Stimulated activated CD8-positive, alpha-beta memory T cell treated with anti-CD3 and anti-CD28 coated beads, Interleukin-15, amount 100 ng/mL, for 48 hours (primary cell): ENCODE measurements around the gene SLC35E4.
A peak's percentile ranks its signal among the peaks of the same experiment; 100 is the strongest.
"Not testable (repeated sequence)": the region's sequence is repeated elsewhere in the genome, so short reads cannot be mapped to it uniquely, and the experiment has no call there.

Experiments used
- DNase-seq, 2 donors: peaks; one replicate each; pipeline ENCODE4 v3.0.0-alpha.2; 2020; ENCODE audit warnings: low read depth in 2 of 2

Gene SLC35E4

DNA sequence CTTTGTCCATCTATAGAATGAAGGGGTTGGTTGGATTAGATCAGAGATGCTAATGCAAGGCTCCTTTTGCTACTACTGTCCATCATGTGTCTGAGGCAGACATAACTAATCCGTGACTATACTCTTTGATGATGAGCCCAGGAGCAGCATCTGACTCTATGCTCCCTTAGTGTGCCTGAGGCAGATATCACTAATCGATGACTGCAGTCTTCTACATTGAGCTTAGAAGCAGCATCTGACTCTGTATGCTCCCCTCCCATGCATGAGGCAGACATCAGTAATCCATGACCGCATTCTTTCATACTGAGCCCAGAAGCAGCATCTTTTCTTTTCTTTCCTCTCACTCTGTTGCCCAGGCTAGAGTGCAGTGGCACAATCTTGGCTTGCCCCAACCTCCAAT is 24.4 kb upstream of the SLC35E4 start:
- no peak for DNase-seq

DNA sequence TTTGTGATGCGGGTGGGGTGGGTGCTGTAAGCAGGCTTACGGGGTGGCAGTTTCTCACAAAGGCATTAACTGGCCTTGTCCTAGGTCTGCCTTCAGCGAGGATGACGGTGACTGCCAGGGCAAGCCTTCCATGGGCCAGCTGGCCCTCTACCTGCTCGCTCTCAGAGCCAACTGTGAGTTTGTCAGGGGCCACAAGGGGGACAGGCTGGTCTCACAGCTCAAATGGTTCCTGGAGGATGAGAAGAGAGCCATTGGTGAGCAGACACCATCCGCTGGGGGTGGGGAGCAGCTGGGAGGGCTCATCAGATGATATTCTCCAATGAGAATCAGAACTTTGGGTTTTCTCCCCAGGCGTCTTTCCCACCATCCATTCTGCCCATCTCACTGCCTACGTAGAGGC is 22.8 kb upstream of the SLC35E4 start:
- no peak for DNase-seq

DNA sequence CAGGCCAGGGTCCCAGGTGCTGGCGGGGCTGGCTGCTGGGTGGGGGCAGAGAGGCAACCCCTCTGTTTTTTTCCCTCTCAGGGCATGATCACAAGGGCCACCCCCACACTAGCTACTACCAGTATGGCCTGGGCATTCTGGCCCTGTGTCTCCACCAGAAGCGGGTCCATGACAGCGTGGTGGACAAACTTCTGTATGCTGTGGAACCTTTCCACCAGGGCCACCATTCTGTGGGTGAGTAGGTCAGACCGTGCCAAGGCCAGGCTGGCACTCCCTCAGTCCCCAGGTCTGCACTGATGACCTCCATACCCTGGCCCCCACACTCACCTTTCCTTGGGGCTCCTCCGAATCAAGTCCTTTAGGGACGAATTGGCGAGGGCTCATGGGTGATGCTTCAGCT is 21.3 kb upstream of the SLC35E4 start:
- DNase-seq, result no peak

DNA sequence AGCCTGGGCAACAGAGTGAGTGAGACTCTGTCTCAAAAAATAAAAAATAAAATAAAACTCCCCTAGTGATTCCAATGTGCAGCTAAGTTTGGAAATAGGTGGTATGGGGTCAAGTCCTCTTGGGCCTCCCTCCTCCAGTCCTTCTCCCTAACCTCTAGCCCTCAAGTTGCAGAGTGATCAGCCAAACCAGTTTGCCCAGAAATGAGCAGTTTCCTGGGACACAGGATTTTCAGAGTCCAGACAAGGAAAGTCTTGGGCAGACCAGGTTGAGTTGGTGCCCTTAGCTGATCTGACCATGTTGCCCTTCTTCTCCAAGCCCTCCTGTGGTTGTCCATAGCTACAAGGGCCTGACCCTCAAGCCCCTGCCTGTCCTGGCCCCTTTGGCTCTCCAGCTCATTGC is 20.7 kb upstream of the SLC35E4 start:
- DNase-seq, result no peak

DNA sequence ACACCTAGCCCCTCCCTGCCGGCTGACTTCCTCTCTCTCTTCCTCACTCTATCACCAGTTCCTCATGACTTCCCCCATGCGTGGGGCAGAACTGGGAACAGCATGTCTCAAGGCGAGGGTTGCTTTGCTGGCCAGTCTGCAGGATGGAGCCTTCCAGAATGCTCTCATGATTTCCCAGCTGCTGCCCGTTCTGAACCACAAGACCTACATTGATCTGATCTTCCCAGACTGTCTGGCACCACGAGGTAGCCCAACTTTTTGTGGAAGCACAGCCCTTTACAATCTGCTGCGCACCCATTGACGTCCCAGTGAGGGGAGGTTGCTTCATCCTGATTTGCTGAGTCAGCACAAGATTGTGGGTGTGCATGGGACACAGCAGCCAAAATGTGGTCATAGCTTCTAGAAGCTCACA is 20.0 kb upstream of the SLC35E4 start:
- DNase-seq, result no peak

DNA sequence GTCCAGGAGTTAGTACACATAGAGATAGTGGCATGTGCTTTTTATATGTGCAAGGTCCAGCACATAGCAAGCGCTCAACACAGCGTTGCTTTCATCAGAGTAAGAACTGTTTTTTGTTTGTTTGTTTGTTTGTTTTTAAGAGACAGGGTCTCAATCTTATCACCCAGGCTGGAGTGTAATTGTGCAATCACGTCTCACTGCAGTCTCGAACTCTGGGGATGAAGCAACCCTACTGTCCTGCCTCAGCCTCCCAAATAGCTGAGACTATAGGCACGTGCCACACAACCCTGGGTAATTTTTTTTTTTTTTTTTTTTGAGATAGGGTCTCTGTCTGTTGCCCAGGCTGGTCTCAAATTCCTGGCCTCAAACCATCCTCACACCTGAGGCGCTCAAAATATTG is 17.8 kb upstream of the SLC35E4 start:
- no peak for DNase-seq

DNA sequence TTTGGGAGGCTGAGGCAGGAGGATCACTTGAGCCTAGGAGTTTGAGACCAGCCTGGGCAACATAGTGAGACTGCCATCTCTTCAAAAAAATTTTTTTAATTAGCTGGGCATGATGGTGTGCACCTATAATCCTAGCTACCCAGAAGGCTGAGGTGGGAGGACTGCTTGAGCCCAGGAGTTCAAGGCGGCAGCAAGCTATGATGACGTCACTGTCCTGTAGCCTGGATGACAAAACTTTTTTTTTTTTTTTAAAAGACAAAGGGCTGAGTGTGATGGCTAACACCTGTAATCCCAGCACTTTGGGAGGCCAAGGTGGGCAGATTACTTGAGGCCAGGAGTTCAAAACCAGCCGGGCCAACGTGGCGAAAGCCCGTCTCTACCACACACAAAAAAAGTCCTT is 15.7 kb upstream of the SLC35E4 start:
- DNase-seq, result not testable (repeated sequence)

DNA sequence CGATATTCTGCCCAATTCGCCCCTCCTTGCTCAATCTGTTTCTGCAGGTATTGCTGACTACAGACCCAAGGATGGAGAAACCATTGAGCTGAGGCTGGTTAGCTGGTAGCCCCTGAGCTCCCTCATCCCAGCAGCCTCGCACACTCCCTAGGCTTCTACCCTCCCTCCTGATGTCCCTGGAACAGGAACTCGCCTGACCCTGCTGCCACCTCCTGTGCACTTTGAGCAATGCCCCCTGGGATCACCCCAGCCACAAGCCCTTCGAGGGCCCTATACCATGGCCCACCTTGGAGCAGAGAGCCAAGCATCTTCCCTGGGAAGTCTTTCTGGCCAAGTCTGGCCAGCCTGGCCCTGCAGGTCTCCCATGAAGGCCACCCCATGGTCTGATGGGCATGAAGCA is 9.2 kb upstream of the SLC35E4 start:
- DNase-seq, result no peak

DNA sequence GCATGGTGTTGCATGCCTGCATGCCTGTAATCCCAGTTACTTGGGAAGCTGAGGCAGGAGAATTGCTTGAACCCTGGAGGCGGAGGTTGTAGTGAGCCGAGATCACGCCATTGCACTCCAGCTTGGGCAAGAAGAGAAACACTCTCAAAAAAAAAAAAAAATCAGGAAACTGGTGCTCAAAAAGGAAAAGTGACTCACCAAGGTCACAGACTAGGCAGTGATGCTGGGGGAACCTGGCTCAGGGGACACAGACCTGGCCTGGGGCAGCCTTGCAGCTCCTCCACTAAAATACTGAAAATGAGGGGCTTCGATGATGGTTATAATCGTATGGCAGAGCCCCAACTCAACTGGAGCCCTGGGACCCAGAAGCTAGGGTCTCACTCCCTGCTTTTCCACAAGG is 8.1 kb upstream of the SLC35E4 start:
- no peak for DNase-seq

DNA sequence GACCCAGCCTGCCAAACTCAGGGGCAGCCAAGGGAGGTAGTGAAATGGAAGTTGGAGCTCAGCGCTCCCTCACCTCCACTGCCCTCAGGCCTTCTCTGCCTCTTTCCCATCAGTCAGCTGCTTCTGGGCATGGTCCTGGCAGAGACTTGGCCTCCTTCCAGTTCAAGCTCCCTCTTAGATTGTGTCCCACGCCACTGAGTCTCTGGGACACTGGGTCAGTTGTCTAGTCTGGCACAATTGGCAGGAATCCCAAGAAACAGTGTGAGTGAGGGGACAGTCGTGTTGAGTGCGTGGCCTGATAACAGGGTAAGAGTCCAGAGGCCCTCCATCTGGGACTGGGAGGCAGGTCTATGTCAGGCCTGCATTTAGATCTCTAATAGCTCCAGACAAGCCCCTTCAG is 7.1 kb upstream of the SLC35E4 start:
- DNase-seq, result no peak

DNA sequence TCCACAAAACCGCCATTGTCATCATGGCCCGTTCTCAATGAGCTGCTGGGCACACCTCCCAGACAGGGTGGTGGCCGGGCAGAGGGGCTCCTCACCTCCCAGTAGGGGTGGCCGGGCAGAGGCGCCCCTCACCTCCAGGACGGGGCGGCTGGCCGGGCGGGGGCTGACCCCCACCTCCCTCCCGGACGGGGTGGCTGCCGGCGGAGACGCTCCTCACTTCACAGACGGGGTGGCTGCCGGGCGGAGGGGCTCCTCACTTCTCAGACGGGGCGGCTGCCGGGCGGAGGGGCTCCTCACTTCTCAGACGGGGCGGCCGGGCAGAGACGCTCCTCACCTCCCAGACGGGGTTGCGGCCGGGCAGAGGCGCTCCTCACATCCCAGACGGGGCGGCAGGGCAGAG is 4.1 kb upstream of the SLC35E4 start:
- not testable (repeated sequence) for DNase-seq

DNA sequence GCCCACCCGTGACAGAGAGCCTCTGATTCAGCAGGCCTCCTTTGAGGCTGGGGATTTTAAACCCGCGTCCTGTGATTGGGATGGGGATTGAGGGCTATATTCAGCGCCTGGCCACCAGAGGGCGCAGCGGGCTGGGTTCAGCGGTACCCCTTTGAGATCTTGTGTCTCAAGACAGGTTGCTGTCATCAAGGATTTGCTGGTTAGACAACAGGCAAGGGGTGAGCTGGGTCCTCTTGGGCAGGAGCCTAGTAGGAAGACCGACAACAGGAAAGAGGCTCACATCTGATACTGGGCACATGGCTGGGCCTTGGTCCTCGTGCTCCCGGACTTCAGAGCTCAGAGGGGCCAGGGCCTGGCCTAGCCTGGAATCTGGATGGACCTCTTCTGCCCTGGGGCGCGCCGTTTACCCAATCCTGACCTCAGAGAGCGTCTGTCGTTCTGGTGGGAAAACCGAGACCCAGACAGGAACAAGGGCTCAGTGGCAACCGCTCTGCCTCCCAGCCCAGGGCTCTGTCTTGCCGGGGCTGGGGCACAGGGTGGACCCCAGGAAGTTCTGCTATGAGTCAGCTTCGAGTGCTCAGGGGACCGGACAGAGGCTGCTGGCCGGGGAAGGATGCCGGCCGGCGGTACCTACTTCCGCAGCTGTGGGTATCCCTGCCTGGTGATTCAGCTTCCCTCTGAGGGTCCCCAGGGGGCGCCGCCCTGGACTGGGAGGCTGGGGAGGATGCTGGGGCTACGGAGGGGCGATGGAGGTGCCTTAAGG is 929 bp upstream of the SLC35E4 start:
- peak; percentile 77 to 80 for DNase-seq

DNA sequence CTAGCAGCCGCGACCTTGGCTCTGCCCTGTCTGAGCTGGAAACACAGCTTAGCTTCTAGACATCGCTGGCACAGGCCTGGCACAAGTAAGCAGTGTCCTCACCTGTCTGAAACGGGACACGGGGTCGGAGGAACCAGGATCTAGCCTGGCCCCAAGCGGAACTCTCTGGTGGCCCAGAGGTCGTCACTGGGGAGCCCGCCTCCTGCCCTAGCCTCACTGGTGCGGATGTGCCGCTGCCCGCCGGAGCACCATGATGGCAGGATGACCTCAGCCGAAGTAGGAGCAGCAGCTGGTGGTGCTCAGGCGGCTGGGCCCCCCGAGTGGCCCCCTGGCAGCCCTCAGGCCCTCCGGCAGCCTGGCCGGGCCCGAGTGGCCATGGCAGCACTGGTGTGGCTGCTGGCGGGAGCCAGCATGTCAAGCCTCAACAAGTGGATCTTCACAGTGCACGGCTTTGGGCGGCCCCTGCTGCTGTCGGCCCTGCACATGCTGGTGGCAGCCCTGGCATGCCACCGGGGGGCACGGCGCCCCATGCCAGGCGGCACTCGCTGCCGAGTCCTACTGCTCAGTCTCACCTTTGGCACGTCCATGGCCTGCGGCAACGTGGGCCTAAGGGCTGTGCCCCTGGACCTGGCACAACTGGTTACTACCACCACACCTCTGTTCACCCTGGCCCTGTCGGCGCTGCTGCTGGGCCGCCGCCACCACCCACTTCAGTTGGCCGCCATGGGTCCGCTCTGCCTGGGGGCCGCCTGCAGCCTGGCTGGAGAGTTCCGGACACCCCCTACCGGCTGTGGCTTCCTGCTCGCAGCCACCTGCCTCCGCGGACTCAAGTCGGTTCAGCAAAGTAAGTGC is 871 bp downstream of the SLC35E4 start:
- no peak for DNase-seq

DNA sequence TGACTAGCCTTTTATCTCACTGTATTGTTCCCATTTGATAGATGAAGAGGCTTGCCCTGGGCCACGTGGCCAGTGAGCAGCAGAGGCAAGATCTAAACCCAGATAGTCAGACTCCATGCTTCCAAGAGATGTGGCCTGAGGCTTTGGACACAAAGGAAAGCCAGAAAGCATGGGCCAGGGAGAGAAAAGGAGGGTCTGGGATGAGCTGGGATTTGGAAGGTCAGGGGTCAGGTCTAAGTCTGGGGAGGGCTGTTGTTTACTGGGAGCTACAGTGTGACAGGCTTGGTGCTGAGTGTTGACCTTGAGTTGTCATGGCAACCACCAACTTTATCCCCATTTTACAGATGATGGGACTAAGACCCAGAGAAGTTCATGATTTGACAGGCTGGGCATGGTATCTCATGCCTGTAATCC is 2.1 kb downstream of the SLC35E4 start:
- DNase-seq, result no peak

DNA sequence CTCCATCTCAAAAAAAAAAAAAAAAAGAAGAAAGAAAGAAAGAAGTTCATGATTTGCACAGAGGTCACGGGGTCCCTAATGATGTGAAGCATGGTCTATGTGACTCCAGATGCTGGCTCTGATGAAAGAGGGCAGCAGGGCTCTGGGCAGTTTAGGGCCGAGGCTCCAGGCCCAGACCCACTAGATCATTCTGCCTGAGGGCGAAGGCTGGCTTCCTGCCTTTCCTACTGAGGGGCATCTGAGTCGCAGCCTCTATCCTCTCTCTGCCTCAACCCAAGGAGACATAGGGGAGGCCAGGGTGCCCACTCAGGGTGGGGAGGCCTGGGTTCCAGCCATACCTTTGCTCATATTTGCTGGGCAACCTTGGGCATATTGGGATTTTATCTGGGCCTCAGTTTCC is 4.8 kb downstream of the SLC35E4 start:
- no peak for DNase-seq

DNA sequence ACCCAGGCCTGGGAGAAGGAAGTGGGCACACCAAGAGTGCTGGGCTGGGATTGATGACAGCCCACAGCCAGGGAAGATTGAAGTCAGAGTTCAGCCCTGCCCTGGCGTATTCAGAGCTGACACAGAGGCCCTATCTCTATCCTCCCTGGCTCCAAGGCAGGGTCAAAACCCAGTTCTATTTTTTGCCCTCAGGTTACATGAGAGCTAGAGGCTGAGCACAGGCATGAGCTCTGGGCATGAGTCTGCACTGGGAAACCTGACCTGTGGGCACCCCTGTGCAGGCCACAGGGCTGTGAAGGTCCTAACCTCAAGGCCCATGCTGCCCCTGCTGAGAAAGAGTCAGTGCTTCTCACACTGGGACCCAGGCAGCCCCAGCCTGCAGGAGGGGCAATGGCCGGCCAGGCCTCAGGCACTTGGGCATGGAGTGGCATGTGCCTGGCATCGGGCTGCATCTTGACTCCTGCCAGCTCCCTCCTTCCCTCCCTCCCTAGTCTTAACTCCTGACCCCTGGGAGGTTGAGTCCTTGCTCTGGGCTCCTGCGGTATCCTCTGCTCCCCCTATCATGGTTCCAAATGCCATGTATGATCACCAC is 5.4 kb downstream of the SLC35E4 start:
- no peak for DNase-seq

DNA sequence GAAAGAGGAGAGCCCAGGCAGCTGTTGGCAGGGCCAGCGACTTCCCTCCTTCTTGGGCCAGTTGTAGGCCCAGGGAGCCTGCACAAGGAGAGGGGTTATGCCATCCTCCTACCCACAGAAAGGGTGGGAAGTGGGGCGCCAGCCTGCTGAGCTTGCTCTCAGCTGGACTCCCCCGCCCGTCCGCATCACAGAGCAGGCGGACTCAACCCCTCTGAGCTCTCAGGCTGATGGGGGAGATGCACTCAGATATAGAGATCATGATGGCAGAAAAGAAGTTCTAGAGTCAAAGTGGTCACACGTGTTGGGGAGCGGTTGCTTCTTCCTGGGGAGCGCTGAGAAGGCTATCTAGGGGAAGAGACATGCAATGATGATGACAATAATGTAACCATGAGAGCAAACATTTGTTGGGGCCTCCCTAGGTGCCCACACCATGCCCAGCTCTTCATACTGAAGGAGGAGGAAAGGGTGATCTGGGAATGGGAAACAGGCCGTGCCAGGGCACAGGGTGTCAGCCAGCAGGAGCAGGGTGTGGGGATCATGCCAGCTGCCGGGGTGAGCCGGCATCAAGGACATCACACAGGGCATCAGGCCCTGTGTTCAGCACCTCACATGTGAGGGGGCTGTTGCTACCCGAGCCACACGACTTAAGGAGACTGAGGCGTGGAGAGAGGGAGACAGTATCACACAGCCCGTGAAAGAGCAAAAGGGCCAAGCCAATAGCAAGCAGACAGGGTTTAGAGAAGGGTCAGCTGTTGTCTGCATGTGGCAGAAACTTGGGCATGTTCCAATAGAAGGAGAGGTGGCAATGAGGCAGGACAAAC is 7.7 kb downstream of the SLC35E4 start:
- no peak for DNase-seq

DNA sequence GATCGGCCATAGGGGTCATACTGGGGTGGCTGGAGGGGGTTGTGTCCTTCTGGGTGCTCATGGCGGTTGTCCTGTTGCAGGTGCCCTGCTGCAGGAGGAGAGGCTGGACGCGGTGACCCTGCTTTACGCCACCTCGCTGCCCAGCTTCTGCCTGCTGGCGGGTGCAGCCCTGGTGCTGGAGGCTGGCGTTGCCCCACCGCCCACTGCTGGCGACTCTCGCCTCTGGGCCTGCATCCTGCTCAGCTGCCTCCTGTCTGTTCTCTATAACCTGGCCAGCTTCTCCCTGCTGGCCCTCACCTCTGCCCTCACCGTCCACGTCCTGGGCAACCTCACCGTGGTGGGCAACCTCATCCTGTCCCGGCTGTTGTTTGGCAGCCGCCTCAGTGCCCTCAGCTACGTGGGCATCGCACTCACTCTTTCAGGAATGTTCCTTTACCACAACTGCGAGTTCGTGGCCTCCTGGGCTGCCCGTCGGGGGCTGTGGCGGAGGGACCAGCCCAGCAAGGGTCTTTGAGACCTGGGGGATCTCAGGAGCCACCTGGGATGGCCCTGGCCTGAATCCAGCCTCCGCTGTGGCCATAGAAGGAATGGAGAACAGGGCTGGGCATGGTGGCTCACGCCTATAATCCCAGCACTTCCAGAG is 11.1 kb downstream of the SLC35E4 start:
- DNase-seq, result no peak

DNA sequence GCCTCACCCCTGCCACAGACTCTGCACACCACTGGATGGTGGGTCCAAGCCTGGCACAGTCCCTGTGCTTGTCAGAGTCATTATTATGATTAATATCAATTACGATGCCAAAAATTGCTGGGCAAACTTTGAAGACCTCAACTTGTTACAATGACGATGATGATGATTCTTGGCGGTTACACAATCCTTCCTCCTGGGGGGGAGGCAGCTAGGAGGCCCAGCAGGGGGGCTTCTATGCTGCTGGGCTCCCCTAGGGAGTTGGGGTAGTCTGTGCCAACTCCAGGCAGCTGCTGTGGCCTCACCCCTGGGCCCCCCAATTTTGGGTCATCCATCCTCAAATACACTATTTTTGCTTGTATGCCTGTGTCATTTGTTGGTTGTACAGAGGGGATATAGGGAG is 12.0 kb downstream of the SLC35E4 start:
- no peak for DNase-seq

DNA sequence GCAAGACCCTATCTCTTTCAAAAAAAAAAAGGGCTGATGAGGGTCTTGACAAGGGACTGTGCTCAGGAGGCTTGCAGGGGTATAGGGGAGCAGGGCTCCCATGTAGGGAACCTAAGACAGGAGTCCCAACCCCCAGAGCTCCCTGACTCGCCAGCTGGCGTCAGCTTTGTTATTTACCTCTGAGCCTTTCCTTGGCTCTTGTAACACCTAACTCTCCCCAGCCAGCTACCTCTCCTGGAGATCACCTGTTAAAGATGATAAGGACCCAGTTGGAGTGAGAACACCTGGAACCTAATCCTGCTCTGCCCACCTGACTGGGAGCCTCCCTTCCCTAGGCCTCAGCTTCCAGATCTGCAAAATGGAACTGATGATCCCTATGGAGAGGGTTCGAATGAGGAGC is 13.2 kb downstream of the SLC35E4 start:
- no peak for DNase-seq

DNA sequence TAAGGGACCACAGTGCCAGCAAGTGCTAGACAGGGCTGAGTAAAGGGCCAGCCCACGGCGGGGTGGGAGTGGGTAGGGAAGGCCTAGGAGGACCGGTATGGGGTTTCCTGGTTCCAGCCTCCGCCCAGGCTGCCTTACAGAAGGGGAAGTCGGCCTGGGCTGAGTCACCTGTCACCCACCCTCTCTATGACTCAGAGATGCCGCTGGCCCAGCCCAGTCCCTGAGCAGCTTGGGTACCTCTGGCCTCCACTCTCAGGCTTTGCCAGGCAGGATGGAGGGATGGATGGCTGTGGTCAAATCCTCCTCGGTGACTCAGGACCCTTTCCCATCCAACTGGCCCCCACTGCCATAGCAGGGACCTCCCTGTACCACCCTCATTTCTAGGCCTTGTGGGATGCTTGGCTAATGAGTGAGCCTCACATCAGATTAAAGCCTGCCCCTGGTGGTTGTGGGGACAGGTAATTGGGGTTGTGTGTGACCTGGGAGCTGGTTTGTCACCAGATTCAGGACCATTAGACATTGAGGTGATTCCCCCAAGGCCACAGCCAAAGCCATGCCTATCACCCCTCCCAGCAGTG is 13.9 kb downstream of the SLC35E4 start:
- peak; percentile 87 for DNase-seq
